Measurements from ENCODE around the gene CNTN1. TPM values are rescaled to one million over a fixed set of nuclear protein-coding genes. Genes with fewer than 3 reads are reported as not detected.

Gene CNTN1
- total and polyA plus RNA-seq, 9 donors: 21.8 to 123 (median 44.1) TPM

GRCh38 chr12:40980427-40980961, 288.3 kb downstream of the CNTN1 start:
- no peaks in the 10 kb centered on the region for H3K4me1 ChIP-seq (ENCODE audit: insufficient read depth)
- TF ChIP-seq CTCF (IDR thresholded peaks at IDR 0.05) (no peak), EP300 (IDR thresholded peaks at IDR 0.05) (no peak), POLR2A (IDR thresholded peaks at IDR 0.05) (no peak)
- intact Hi-C loops (cut with DNase I): no loop called here
- no peak overlapping the region for H3K27ac ChIP-seq
- H3K27me3 ChIP-seq: no peaks in the 10 kb centered on the region
- H3K9me3 ChIP-seq: no peaks in the 10 kb centered on the region
- no peaks in the 10 kb centered on the region for H3K36me3 ChIP-seq
- no peak overlapping the region for H3K4me3 ChIP-seq
- DNase-seq: no peak

GRCh38 chr12:40986001-40986400, 293.8 kb downstream of the CNTN1 start:
- no peak for DNase-seq
- no peaks in the 10 kb centered on the region for H3K27me3 ChIP-seq
- H3K36me3 ChIP-seq: no peaks in the 10 kb centered on the region
- no peaks in the 10 kb centered on the region for H3K9me3 ChIP-seq
- H3K27ac ChIP-seq: no peak overlapping the region
- no peak overlapping the region for H3K4me3 ChIP-seq
- intact Hi-C loops (cut with DNase I): loop anchor here in 1 of 4 donors (1.0 kb wide), 1 partner anchor 36 kb away; no protein-coding TSS in a partner anchor
- H3K4me1 ChIP-seq (ENCODE audit: insufficient read depth): no peaks in the 10 kb centered on the region
- TF ChIP-seq POLR2A (IDR thresholded peaks at IDR 0.05) (no peak), CTCF (IDR thresholded peaks at IDR 0.05) (no peak), EP300 (IDR thresholded peaks at IDR 0.05) (no peak)

- DNase-seq: no peak
- TF ChIP-seq POLR2A (IDR thresholded peaks at IDR 0.05) (no peak), EP300 (IDR thresholded peaks at IDR 0.05) (no peak), CTCF (IDR thresholded peaks at IDR 0.05) (no peak)
- 57 to 86% (median 75%) methylated on average over 1 of the region's 1 CpG for WGBS, 3 donors
Measured at GRCh38 chr12:40988355-40988754, 296.1 kb downstream of the CNTN1 start.

GRCh38 chr12:40988824-40989223, 296.6 kb downstream of the CNTN1 start:
- H3K27me3 ChIP-seq: no peaks in the 10 kb centered on the region
- intact Hi-C loops (cut with DNase I): no loop called here
- no peak for DNase-seq
- no peaks in the 10 kb centered on the region for H3K36me3 ChIP-seq
- no peaks in the 10 kb centered on the region for H3K4me1 ChIP-seq (ENCODE audit: insufficient read depth)
- H3K27ac ChIP-seq: no peak overlapping the region
- no peaks in the 10 kb centered on the region for H3K9me3 ChIP-seq
- H3K4me3 ChIP-seq: no peak overlapping the region
- TF ChIP-seq CTCF (IDR thresholded peaks at IDR 0.05): no peak
- TF ChIP-seq EP300 (IDR thresholded peaks at IDR 0.05): no peak
- TF ChIP-seq POLR2A (IDR thresholded peaks at IDR 0.05): no peak
- 26 to 40% (median 29%) methylated on average over 2 of the region's 2 CpGs for WGBS, 3 donors

More at GRCh38 chr12:40988355-40988754, 296.1 kb downstream of the CNTN1 start:
- Histone ChIP-seq H3K27me3 (no peaks in the 10 kb centered on the region), H3K4me3 (no peak overlapping the region), H3K9me3 (no peaks in the 10 kb centered on the region), H3K4me1 (ENCODE audit: insufficient read depth) (no peaks in the 10 kb centered on the region), H3K27ac (no peak overlapping the region), H3K36me3 (no peaks in the 10 kb centered on the region)
- intact Hi-C loops (cut with DNase I): no loop called here

Data from ovary (tissue), 9 donors.